A549 (cell line): ENCODE data around the gene NOS3. TPM values are rescaled to one million over a fixed set of nuclear protein-coding genes. Genes with fewer than 3 reads are reported as not detected.
A peak's percentile ranks its signal among the peaks of the same experiment; 100 is the strongest.

Source experiments
- ATAC-seq, 2 experiments: fragments of 200-7000 bp in 1 of 2; fragments of >200 bp in 1 of 2; cut with Nextera tagmentation in 1 of 2; cut with Tn5 transposase in 1 of 2; 3 replicates each; pipeline versions ENCODE4 v1.8.0 to v1.9.1; 2018 to 2020; ENCODE audit warnings: mild to moderate bottlenecking in 1 of 2, moderate library complexity in 1 of 2
- CTCF ChIA-PET: fragments of 300-600 bp; sonication (Branson Sonifier 250); formaldehyde crosslinking; extraction: SDS; loops from one replicate; lab custom pipeline; 2021; ENCODE audit warnings: antibody characterized with exemption, inconsistent platforms; lab: Yijun Ruan, JAX
- POLR2A ChIA-PET: fragments of 350-600 bp; formaldehyde crosslinking; extraction: SDS; loops from one replicate; lab custom pipeline; 2021; ENCODE audit warnings: antibody characterized with exemption, inconsistent platforms; lab: Yijun Ruan, JAX
- DNase-seq, 2 experiments: peaks; one replicate each; pipeline versions ENCODE4 v3.0.0 to v3.0.0-alpha.2; 2011 to 2016; ENCODE audit warnings: low read depth in 1 of 2, low spot score in 1 of 2
- FAIRE-seq: peaks from 2 replicates; lab custom pipeline; 2011; peaks lifted over from hg19 to GRCh38; lab: Jason Lieb, UNC
- H3K27ac ChIP-seq, 2 experiments: fragments of >200 bp; sonication (Bioruptor Twin); formaldehyde crosslinking; 3 replicates each; pipeline ENCODE4 v1.5.1; 2016 to 2017
- H3K4me1 ChIP-seq: fragments of >200 bp; sonication (Bioruptor Twin); formaldehyde crosslinking; 3 replicates; pipeline ENCODE4 v1.6.1; 2016
- H3K4me2 ChIP-seq: fragments of >200 bp; sonication (Bioruptor Twin); formaldehyde crosslinking; 3 replicates; pipeline ENCODE4 v1.6.1; 2016
- H3K4me3 ChIP-seq: fragments of >200 bp; sonication (Bioruptor Twin); formaldehyde crosslinking; 3 replicates; pipeline ENCODE4 v1.5.1; 2016
- H3K9me3 ChIP-seq: fragments of >200 bp; sonication (Bioruptor Twin); formaldehyde crosslinking; 3 replicates; pipeline ENCODE4 v1.6.1; 2016
- BHLHE40 ChIP-seq: IDR thresholded peaks from 2 replicates; pipeline ENCODE4 v1.6.1; 2012; ENCODE audit warnings: low read depth, low read length, inconsistent platforms
- CBX8 ChIP-seq: fragments of 200-600 bp; sonication (generic); IDR thresholded peaks from 2 replicates; pipeline ENCODE4 v1.6.1; 2016
- EP300 ChIP-seq, 2 experiments: fragments of >200 bp; sonication (Bioruptor Twin); formaldehyde crosslinking; IDR thresholded peaks; 2 replicates in 1 of 2; 3 replicates in 1 of 2; pipeline ENCODE4 v1.6.1; 2016 to 2017
- GATA3 ChIP-seq: IDR thresholded peaks from 2 replicates; pipeline ENCODE4 v1.6.1; 2012; ENCODE audit warnings: borderline replicate concordance
- HEYL ChIP-seq: fragments of 250-450 bp; sonication (Bioruptor Pico); IDR thresholded peaks from 2 replicates; pipeline ENCODE4 v1.8.0; 2021; ENCODE audit warnings: mild to moderate bottlenecking, moderate library complexity
- KDM1A ChIP-seq: fragments of 200-600 bp; sonication (generic); IDR thresholded peaks from 2 replicates; pipeline ENCODE4 v1.6.1; 2016; ENCODE audit warnings: low read depth, mild to moderate bottlenecking
- NFE2L2 ChIP-seq: fragments of 150-350 bp; conservative IDR thresholded peaks from 2 replicates; pipeline ENCODE4 v1.6.1; 2014; ENCODE audit warnings: low read length
- POLR2AphosphoS2 ChIP-seq: conservative IDR thresholded peaks from 2 replicates; pipeline ENCODE4 v1.6.1; 2012; ENCODE audit warnings: low read length, improper control_type of control experiment, inconsistent platforms
- RAD21 ChIP-seq, 2 experiments: fragments of >200 bp in 1 of 2; sonication (Bioruptor Twin) in 1 of 2; formaldehyde crosslinking in 1 of 2; IDR thresholded peaks in 1 of 2; conservative IDR thresholded peaks in 1 of 2; 2 replicates in 1 of 2; 3 replicates in 1 of 2; pipeline ENCODE4 v1.6.1; 2012 to 2018; ENCODE audit warnings: inconsistent platforms in 1 of 2
- RARB ChIP-seq: fragments of 250-450 bp; sonication (Bioruptor Pico); IDR thresholded peaks from 2 replicates; pipeline ENCODE4 v1.8.0; 2021; ENCODE audit warnings: mild to moderate bottlenecking, moderate library complexity
- SMC3 ChIP-seq: fragments of >200 bp; sonication (Bioruptor Twin); formaldehyde crosslinking; IDR thresholded peaks from 3 replicates; pipeline ENCODE4 v1.6.1; 2018; ENCODE audit warnings: inconsistent platforms
- TP53 ChIP-seq: fragments of 250-450 bp; sonication (Bioruptor Pico); IDR thresholded peaks from 2 replicates; pipeline ENCODE4 v1.5.0; 2021; ENCODE audit warnings: mild to moderate bottlenecking, moderate library complexity
- ZFP36 ChIP-seq: fragments of 450-650 bp; IDR thresholded peaks from 2 replicates; pipeline ENCODE4 v1.6.1; 2014; ENCODE audit warnings: borderline replicate concordance; ENCODE audit not compliant: partially characterized antibody
- ZSCAN20 ChIP-seq: fragments of 250-450 bp; sonication (Bioruptor Pico); IDR thresholded peaks from 2 replicates; pipeline ENCODE4 v1.8.0; 2022; ENCODE audit warnings: mild to moderate bottlenecking, moderate library complexity
- WGBS: methylation state at CpG from one replicate; pipeline ENCODE4 v1.1.6; 2017; ENCODE audit errors: missing lambda C conversion rate; 5-methylcytosine and 5-hydroxymethylcytosine counted together
- polyA plus RNA-seq, 4 experiments: library from polyadenylated mRNA; depleted of rRNA in 3 of 4; stranded (reverse); fragments of >200 nt; fragmentation: RNase III in 1 of 4; extraction: RNeasy Plus Mini Kit Qiagen cat#74134 plus additional on column Dnase treatment in 1 of 4; gene quantifications; 2 replicates in 3 of 4; 3 replicates in 1 of 4; pipeline ENCODE4 v1.2.3, GENCODE V29; 2011 to 2017
- TF ChIP-seq, protein P1 (sequence below): fragments of 250-450 bp; sonication (Bioruptor Pico); IDR thresholded peaks from 2 replicates; pipeline ENCODE4 v1.5.0; 2020; ENCODE audit warnings: low read depth, mild to moderate bottlenecking, moderate library complexity
- TF ChIP-seq, protein P2 (sequence below): fragments of 250-450 bp; sonication (Bioruptor Pico); IDR thresholded peaks from 2 replicates; pipeline ENCODE4 v1.5.0; 2021; ENCODE audit warnings: mild to moderate bottlenecking, moderate library complexity, borderline replicate concordance
- TF ChIP-seq, protein P3 (sequence below): fragments of 200-600 bp; sonication (generic); IDR thresholded peaks from 2 replicates; pipeline ENCODE4 v1.6.1; 2016; ENCODE audit warnings: antibody characterized with exemption, mild to moderate bottlenecking, moderate library complexity
- TF ChIP-seq, protein P4 (sequence below): IDR thresholded peaks from 2 replicates; pipeline ENCODE4 v1.6.1; 2012
- TF ChIP-seq, protein P5 (sequence below): fragments of >200 bp; sonication (Bioruptor Twin); formaldehyde crosslinking; IDR thresholded peaks from 2 replicates; pipeline ENCODE4 v1.6.1; 2016

Gene NOS3
- polyA plus RNA-seq, 2 of the 4 experiments (the other 2 are of a cell fraction): 0.52 to 0.71 TPM

DNA sequence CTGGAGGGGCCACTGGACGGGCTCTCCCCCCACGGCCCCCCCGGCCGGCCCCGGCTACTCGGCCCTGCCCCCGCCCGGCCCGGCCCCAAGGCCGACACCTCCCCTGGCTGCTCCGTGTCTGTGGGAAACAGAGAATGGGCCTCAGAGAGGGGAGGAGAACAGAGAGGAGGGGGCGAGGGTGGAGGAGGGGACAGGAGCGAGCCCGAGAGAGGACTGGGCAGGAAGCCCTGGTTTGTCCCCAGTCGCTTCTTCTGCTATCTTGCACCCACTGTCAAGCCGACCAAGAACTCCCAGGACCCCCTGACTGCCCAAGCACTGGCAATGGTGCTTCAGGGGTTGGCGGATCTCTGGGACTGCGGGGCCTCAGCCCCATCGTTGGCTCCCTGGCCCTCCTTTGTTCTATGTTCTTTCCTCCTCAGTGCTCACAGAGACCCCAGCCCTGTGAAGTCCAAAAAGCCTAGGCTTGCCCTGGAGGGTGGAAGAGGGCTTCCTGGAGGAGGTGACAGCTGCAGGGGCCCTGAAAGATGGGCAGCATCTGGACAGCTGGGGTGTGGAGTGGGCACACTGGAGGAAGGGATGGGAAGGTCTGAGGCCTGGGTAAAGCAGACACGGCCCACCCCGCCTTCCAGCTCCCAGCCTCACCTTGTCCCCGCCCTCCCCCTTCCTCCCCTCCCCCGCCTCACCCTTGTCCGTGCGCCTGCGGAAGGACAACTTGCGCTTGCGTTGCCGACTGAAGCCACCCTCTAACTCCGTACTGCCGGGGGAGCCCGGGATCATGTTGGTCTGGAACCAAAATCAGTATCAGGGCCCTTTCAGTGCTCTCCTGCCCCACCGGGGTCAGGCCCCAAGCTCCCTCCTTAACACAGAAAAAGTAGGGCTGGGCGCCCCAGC lies 42.8 kb upstream of the NOS3 start:
- no peak overlapping the region for H3K4me3 ChIP-seq
- H3K4me1 ChIP-seq: no peaks in the 10 kb centered on the region
- ATAC-seq (no peak), DNase-seq (no peak), FAIRE-seq (no peak)
- WGBS: 61% methylated on average over 23 of the region's 34 CpGs
- H3K9me3 ChIP-seq: no peaks in the 10 kb centered on the region
- ChIA-PET CTCF (interaction anchor here (1.1 to 2.2 kb wide), 3 partner anchors 13 to 53 kb away, joined by 3 to 6 read pairs (median 4); no protein-coding TSS in a partner anchor), POLR2A (no interaction called here)
- TF ChIP-seq POLR2AphosphoS2 (no peak), ZFP36 (peak; percentile 53), ZSCAN20 (CRISPR knock-in tag) (no peak), SMC3 (no peak)
- TF ChIP-seq, protein P1, sequence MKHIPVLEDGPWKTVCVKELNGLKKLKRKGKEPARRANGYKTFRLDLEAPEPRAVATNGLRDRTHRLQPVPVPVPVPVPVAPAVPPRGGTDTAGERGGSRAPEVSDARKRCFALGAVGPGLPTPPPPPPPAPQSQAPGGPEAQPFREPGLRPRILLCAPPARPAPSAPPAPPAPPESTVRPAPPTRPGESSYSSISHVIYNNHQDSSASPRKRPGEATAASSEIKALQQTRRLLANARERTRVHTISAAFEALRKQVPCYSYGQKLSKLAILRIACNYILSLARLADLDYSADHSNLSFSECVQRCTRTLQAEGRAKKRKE (CRISPR knock-in tag): no peak
- H3K4me2 ChIP-seq: no peak overlapping the region
- no peak overlapping the region for H3K27ac ChIP-seq

DNA sequence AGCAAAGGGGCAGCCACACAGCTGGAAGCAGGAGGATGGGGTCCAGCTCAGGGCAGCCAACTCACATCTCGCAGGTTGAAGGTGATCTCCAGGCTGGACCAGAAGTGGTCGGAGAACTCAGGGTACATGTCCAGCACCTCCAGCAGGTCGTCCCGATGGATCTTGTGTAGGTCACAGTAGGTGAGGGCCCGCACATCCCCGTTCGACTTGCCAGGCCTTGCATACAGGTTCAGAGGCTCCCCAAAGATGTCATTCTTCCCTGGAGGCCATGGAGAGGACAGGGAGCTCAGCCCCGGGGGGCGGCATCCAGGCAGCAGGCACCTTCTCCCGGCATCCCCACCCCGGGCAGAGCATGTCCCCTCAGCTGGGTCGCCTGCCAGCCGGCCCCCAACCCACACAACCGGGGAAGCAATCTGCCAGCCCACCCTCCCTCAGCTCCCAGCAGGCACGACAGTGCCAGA lies 42.0 kb upstream of the NOS3 start:
- Histone ChIP-seq H3K4me3 (no peak overlapping the region), H3K9me3 (no peaks in the 10 kb centered on the region), H3K4me2 (no peak overlapping the region), H3K4me1 (no peaks in the 10 kb centered on the region), H3K27ac (no peak overlapping the region)
- ATAC-seq: no peak
- TF ChIP-seq BHLHE40: no peak
- no peak for TF ChIP-seq GATA3
- TF ChIP-seq, protein P2, sequence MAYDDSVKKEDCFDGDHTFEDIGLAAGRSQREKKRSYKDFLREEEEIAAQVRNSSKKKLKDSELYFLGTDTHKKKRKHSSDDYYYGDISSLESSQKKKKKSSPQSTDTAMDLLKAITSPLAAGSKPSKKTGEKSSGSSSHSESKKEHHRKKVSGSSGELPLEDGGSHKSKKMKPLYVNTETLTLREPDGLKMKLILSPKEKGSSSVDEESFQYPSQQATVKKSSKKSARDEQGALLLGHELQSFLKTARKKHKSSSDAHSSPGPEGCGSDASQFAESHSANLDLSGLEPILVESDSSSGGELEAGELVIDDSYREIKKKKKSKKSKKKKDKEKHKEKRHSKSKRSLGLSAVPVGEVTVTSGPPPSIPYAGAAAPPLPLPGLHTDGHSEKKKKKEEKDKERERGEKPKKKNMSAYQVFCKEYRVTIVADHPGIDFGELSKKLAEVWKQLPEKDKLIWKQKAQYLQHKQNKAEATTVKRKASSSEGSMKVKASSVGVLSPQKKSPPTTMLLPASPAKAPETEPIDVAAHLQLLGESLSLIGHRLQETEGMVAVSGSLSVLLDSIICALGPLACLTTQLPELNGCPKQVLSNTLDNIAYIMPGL (CRISPR knock-in tag): no peak
- TF ChIP-seq RAD21 (conservative IDR thresholded peaks at IDR 0.05 in 1 of 2, IDR thresholded peaks at IDR 0.05 in 1 of 2): no peak
- TF ChIP-seq NFE2L2: no peak
- no peak for TF ChIP-seq EP300 (IDR thresholded peaks at IDR 0.05)
- TF ChIP-seq, protein P3, sequence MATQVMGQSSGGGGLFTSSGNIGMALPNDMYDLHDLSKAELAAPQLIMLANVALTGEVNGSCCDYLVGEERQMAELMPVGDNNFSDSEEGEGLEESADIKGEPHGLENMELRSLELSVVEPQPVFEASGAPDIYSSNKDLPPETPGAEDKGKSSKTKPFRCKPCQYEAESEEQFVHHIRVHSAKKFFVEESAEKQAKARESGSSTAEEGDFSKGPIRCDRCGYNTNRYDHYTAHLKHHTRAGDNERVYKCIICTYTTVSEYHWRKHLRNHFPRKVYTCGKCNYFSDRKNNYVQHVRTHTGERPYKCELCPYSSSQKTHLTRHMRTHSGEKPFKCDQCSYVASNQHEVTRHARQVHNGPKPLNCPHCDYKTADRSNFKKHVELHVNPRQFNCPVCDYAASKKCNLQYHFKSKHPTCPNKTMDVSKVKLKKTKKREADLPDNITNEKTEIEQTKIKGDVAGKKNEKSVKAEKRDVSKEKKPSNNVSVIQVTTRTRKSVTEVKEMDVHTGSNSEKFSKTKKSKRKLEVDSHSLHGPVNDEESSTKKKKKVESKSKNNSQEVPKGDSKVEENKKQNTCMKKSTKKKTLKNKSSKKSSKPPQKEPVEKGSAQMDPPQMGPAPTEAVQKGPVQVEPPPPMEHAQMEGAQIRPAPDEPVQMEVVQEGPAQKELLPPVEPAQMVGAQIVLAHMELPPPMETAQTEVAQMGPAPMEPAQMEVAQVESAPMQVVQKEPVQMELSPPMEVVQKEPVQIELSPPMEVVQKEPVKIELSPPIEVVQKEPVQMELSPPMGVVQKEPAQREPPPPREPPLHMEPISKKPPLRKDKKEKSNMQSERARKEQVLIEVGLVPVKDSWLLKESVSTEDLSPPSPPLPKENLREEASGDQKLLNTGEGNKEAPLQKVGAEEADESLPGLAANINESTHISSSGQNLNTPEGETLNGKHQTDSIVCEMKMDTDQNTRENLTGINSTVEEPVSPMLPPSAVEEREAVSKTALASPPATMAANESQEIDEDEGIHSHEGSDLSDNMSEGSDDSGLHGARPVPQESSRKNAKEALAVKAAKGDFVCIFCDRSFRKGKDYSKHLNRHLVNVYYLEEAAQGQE: no peak
- FAIRE-seq: no peak
- DNase-seq: no peak
- ChIA-PET POLR2A (no interaction called here), CTCF (interaction anchor here (1.1 to 1.8 kb wide), 3 partner anchors 13 to 71 kb away, joined by 3 to 4 read pairs (median 4); no protein-coding TSS in a partner anchor)
- 79% methylated on average over 11 of the region's 15 CpGs for WGBS

DNA sequence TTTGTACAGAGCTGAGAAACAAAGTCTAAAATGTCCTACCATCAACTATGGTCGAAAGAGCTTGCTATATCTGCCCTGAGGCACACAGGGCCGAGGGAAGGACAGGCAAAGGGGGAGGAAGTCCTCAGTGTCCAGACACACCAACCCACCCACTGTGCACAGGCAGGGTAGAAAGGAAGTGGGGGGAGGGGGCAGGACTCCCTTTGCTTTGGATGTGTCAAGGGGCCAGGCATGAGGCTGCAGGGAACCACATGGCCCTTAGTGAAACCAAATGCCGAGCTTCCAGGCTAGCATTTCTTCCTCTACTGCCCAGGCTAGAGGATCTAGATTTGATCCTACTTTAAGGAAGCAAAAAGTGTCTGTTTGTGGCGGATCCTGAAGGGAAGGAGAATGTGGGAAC lies 41.3 kb upstream of the NOS3 start:
- no peak for DNase-seq
- ChIA-PET CTCF (interaction anchor here (1.1 to 1.8 kb wide), 3 partner anchors 12 to 70 kb away, joined by 3 to 4 read pairs (median 4); no protein-coding TSS in a partner anchor), POLR2A (no interaction called here)
- 59% methylated on average over 4 of the region's 4 CpGs for WGBS
- no peak for TF ChIP-seq HEYL
- no peak for TF ChIP-seq TP53
- no peak for TF ChIP-seq KDM1A
- no peak for TF ChIP-seq RARB (CRISPR knock-in tag)
- TF ChIP-seq, protein P1 (CRISPR knock-in tag): no peak
- no peak for TF ChIP-seq CBX8
- TF ChIP-seq, protein P4, sequence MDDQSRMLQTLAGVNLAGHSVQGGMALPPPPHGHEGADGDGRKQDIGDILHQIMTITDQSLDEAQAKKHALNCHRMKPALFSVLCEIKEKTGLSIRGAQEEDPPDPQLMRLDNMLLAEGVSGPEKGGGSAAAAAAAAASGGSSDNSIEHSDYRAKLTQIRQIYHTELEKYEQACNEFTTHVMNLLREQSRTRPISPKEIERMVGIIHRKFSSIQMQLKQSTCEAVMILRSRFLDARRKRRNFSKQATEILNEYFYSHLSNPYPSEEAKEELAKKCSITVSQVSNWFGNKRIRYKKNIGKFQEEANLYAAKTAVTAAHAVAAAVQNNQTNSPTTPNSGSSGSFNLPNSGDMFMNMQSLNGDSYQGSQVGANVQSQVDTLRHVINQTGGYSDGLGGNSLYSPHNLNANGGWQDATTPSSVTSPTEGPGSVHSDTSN: no peak
- TF ChIP-seq, protein P5, sequence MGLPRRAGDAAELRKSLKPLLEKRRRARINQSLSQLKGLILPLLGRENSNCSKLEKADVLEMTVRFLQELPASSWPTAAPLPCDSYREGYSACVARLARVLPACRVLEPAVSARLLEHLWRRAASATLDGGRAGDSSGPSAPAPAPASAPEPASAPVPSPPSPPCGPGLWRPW: no peak
- H3K4me3 ChIP-seq: no peak overlapping the region
- H3K4me1 ChIP-seq: no peaks in the 10 kb centered on the region
- no peak overlapping the region for H3K27ac ChIP-seq
- no peak for FAIRE-seq
- no peak overlapping the region for H3K4me2 ChIP-seq
- no peak for ATAC-seq
- no peaks in the 10 kb centered on the region for H3K9me3 ChIP-seq
